Metanephros (tissue), 2 donors: ENCODE data around the gene GRK4. TPM values are rescaled to one million over a fixed set of nuclear protein-coding genes. Genes with fewer than 3 reads are reported as not detected.

Source experiments
- small RNA-seq: library from RNA; depleted of rRNA; stranded (forward); fragments of <200 nt; gene quantifications from one replicate; pipeline ENCODE3, GENCODE V24; 2014; ENCODE audit warnings: low replicate concordance
- total RNA-seq: library from RNA; depleted of rRNA; stranded (reverse); fragments of >200 nt; gene quantifications from one replicate; pipeline ENCODE4 v1.2.3, GENCODE V29; 2014

The GRK4 gene
- 6.7 TPM for total RNA-seq

GRCh38 chr4:2963175-2963965 lies at the start of gene GRK4, which contains the start of gene NOP14:
Gene GRK4, plus strand, starts transcription at chr4:2963571. Its CDS starts 500 bp downstream, at chr4:2964071.
Gene NOP14, minus strand, starts transcription at chr4:2963406. Its CDS starts 87 bp downstream, at chr4:2963319.

GRCh38 chr4:3074078-3074845 lies 110.9 kb downstream of the GRK4 start, which contains the start of the genes HTT and HTT-AS:
Gene HTT, plus strand, starts transcription at chr4:3074681. Its CDS starts 145 bp downstream, at chr4:3074826.
Gene HTT-AS, minus strand, starts transcription at chr4:3074538.

Small RNA genes lying within 50 kb of the gene (small RNA-seq; reads per million reads assigned to genes)
- not detected for gene RF02134
- not detected for gene RF02135
- gene RNU6-204P: not detected

Other genes starting within 250 kb of the GRK4 start
- gene TNIP2, start 207.2 kb upstream of the GRK4 start, total RNA-seq: 23.3 TPM
- gene SH3BP2, start 170.5 kb upstream of the GRK4 start, total RNA-seq: 53.7 TPM
- 282 TPM for gene ADD1, start 119.7 kb upstream of the GRK4 start, total RNA-seq
- 14.7 TPM for gene NOP14, start 165 bp upstream of the GRK4 start, total RNA-seq
- not detected for gene HTT-AS, start 111.0 kb downstream of the GRK4 start, total RNA-seq
- 66.5 TPM for gene HTT, start 111.1 kb downstream of the GRK4 start, total RNA-seq